Gastrocnemius medialis (tissue), 4 donors: ENCODE data around the gene GTPBP2.

ENCODE experiments used
- CTCF ChIP-seq, 5 experiments: fragments of 450-650 bp in 3 of 5; fragments of 200-600 bp in 2 of 5; sonication (generic) in 2 of 5; IDR thresholded peaks in 4 of 5; conservative IDR thresholded peaks in 1 of 5; 1 replicate in 4 of 5; 2 replicates in 1 of 5; pipeline ENCODE4 v1.5.1; 2016 to 2019; ENCODE audit warnings: antibody characterized with exemption in 5 of 5, mild to moderate bottlenecking in 3 of 5, moderate library complexity in 3 of 5
- POLR2A ChIP-seq, 2 donors: fragments of 450-650 bp; IDR thresholded peaks; one replicate each; pipeline ENCODE4 v1.6.1; 2017; ENCODE audit warnings: antibody characterized with exemption in 2 of 2, mild to moderate bottlenecking in 2 of 2, moderate library complexity in 2 of 2

GRCh38 chr6:43665376-43665775 lies 36.3 kb upstream of the GTPBP2 start:
- no peak for TF ChIP-seq CTCF (IDR thresholded peaks at IDR 0.05 in 4 of 5, conservative IDR thresholded peaks at IDR 0.05 in 1 of 5)
- TF ChIP-seq POLR2A (IDR thresholded peaks at IDR 0.05) = no peak
